Activated CD8-positive, alpha-beta T cell treated with anti-CD3 and anti-CD28 coated beads for 36 hours (primary cell): ENCODE results near the gene PCDHB4. TPM values are rescaled to one million over a fixed set of nuclear protein-coding genes. Genes with fewer than 3 reads are reported as not detected.

Experiments used
- ATAC-seq: fragments of 200-7000 bp; cut with Tn5 transposase; one replicate; pipeline ENCODE4 v1.10.0; 2021; ENCODE audit warnings: mild to moderate bottlenecking, moderate library complexity
- CTCF ChIA-PET: fragments of 350-600 bp; sonication (Branson Sonifier 250); formaldehyde crosslinking; loops from one replicate; lab custom pipeline; 2021; ENCODE audit warnings: antibody characterized with exemption; lab: Charles Lee
- POLR2A ChIA-PET: fragments of 350-600 bp; sonication (Branson Sonifier 250); formaldehyde crosslinking; loops from one replicate; lab custom pipeline; 2021; ENCODE audit warnings: antibody characterized with exemption; lab: Charles Lee
- DNase-seq: peaks from one replicate; pipeline ENCODE4 v3.0.0-alpha.2; 2020
- H3K27ac Mint-ChIP-seq: one replicate; pipeline ENCODE4 v1.8.0; 2021; ENCODE audit warnings: mild to moderate bottlenecking, mixed read lengths
- H3K27me3 Mint-ChIP-seq: one replicate; pipeline ENCODE4 v1.8.0; 2021; ENCODE audit warnings: mixed read lengths
- H3K36me3 Mint-ChIP-seq: one replicate; pipeline ENCODE4 v1.8.0; 2021; ENCODE audit warnings: low read depth, mixed read lengths
- H3K4me1 Mint-ChIP-seq: one replicate; pipeline ENCODE4 v1.8.0; 2021; ENCODE audit warnings: low read depth, mixed read lengths
- H3K4me3 Mint-ChIP-seq: one replicate; pipeline ENCODE4 v1.8.0; 2021; ENCODE audit warnings: mild to moderate bottlenecking, moderate library complexity, mixed read lengths
- H3K9me3 Mint-ChIP-seq: one replicate; pipeline ENCODE4 v1.8.0; 2021; ENCODE audit warnings: mixed read lengths
- CTCF ChIP-seq: fragments of 200-600 bp; IDR thresholded peaks from one replicate; pipeline ENCODE4 v1.8.0; 2022; ENCODE audit warnings: antibody characterized with exemption, mild to moderate bottlenecking
- intact Hi-C: fragments of 100-400 bp; cut with micrococcal nuclease; formaldehyde crosslinking; loops from one replicate; pipeline ENCODE4 v1.10.0; 2022
- total RNA-seq, 2 experiments: library from RNA; stranded (reverse); gene quantifications; one replicate each; pipeline ENCODE4 v1.2.3, GENCODE V29; 2021

PCDHB4 gene
- total RNA-seq: not detected

- no peak for ATAC-seq
- no peak within 1 kb of the TSS for H3K27ac Mint-ChIP-seq
- intact Hi-C loops: no loop called here
- H3K36me3 Mint-ChIP-seq: peaks cover 5% of the 10 kb centered on the region
- H3K9me3 Mint-ChIP-seq: peaks cover 16% of the 10 kb centered on the region
- no peak within 1 kb of the TSS for H3K4me3 Mint-ChIP-seq
- peaks cover 17% of the 10 kb centered on the region for H3K27me3 Mint-ChIP-seq
- POLR2A ChIA-PET: no interaction called here
- peak; percentile 26 for DNase-seq
- no peaks in the 10 kb centered on the region for H3K4me1 Mint-ChIP-seq
- CTCF ChIA-PET: interaction anchor here (1.0 kb wide), 1 partner anchor 21 kb away, joined by 3 read pairs; the partner anchor contains the start of gene PCDHB3
- peak; percentile 43 for TF ChIP-seq CTCF
Observed at GRCh38 chr5:141121563-141121962, at the start of gene PCDHB4. Gene PCDHB4, plus strand, starts transcription at chr5:141121818. Its CDS starts 181 bp downstream, at chr5:141121999.

GRCh38 chr5:141077826-141078225 lies 43.8 kb upstream of the PCDHB4 start:
- ATAC-seq (no peak), DNase-seq (no peak)
- TF ChIP-seq CTCF: no peak
- no peaks in the 10 kb centered on the region for H3K4me1 Mint-ChIP-seq
- no peak overlapping the region for H3K27ac Mint-ChIP-seq
- H3K4me3 Mint-ChIP-seq: no peak overlapping the region
- peaks cover 7% of the 10 kb centered on the region for H3K27me3 Mint-ChIP-seq
- H3K36me3 Mint-ChIP-seq: no peaks in the 10 kb centered on the region
- CTCF ChIA-PET: no interaction called here
- POLR2A ChIA-PET: no interaction called here
- intact Hi-C loops: no loop called here
- peaks cover 10% of the 10 kb centered on the region for H3K9me3 Mint-ChIP-seq

GRCh38 chr5:141082228-141082627 lies 39.4 kb upstream of the PCDHB4 start:
- CTCF ChIA-PET: no interaction called here

GRCh38 chr5:141084487-141084989 lies 37.1 kb upstream of the PCDHB4 start:
- peak; percentile 55 for TF ChIP-seq CTCF
- ChIA-PET CTCF (interaction anchor here (0.9 to 1.6 kb wide), 5 partner anchors 10 to 312 kb away, joined by 3 to 6 read pairs (median 4); partner anchors contain the start of genes PCDHB2 and PCDHGB3), POLR2A (no interaction called here)
- H3K9me3 Mint-ChIP-seq: peaks cover 8% of the 10 kb centered on the region
- peaks cover 6% of the 10 kb centered on the region for H3K4me1 Mint-ChIP-seq
- DNase-seq (peak; percentile 52), ATAC-seq (peak; percentile 66)
- no peak overlapping the region for H3K27ac Mint-ChIP-seq
- intact Hi-C loops: no loop called here
- peaks cover 17% of the 10 kb centered on the region for H3K27me3 Mint-ChIP-seq
- no peaks in the 10 kb centered on the region for H3K36me3 Mint-ChIP-seq
- H3K4me3 Mint-ChIP-seq: peak overlapping the region; percentile 76

More at GRCh38 chr5:141082228-141082627, 39.4 kb upstream of the PCDHB4 start:
- Mint-ChIP-seq H3K27ac (no peak overlapping the region), H3K4me1 (peaks cover 6% of the 10 kb centered on the region), H3K27me3 (peaks cover 12% of the 10 kb centered on the region), H3K4me3 (no peak overlapping the region), H3K9me3 (peaks cover 12% of the 10 kb centered on the region), H3K36me3 (no peaks in the 10 kb centered on the region)
- intact Hi-C loops: no loop called here
- TF ChIP-seq CTCF: no peak
- ATAC-seq (no peak), DNase-seq (no peak)
- POLR2A ChIA-PET: interaction anchor here (0.5 kb wide), 1 partner anchor 135 kb away, joined by 3 read pairs; no protein-coding TSS in a partner anchor

- ChIA-PET CTCF (interaction anchor here (0.9 to 1.7 kb wide), 3 partner anchors 9 to 398 kb away, joined by 3 to 6 read pairs (median 5); no protein-coding TSS in a partner anchor), POLR2A (no interaction called here)
- peaks cover 26% of the 10 kb centered on the region for H3K27me3 Mint-ChIP-seq
- intact Hi-C loops: no loop called here
- no peak within 1 kb of the TSS for H3K4me3 Mint-ChIP-seq
- DNase-seq (peak; percentile 25), ATAC-seq (no peak)
- no peak within 1 kb of the TSS for H3K27ac Mint-ChIP-seq
- no peaks in the 10 kb centered on the region for H3K4me1 Mint-ChIP-seq
- peak; percentile 41 for TF ChIP-seq CTCF
- H3K36me3 Mint-ChIP-seq: peaks cover 6% of the 10 kb centered on the region
- H3K9me3 Mint-ChIP-seq: peaks cover 12% of the 10 kb centered on the region
Observed at GRCh38 chr5:141094481-141095262, 26.9 kb upstream of the PCDHB4 start, which contains the start of gene PCDHB2. Gene PCDHB2, plus strand, starts transcription at chr5:141094615. Its CDS starts 176 bp downstream, at chr5:141094791.
